Neuronal stem cell (in vitro differentiated cells): ENCODE results near the gene ELMO1.

Source experiments
- DNase-seq: peaks from one replicate; pipeline ENCODE4 v3.0.0-alpha.2; 2013; ENCODE audit warnings: low spot score
- H2AFZ ChIP-seq: one replicate; pipeline ENCODE4 v1.6.1; 2013; ENCODE audit warnings: mild to moderate bottlenecking, low read length, inconsistent platforms
- H2AK5ac ChIP-seq: 2 replicates; pipeline ENCODE4 v1.6.1; 2013; ENCODE audit warnings: low read depth, mild to moderate bottlenecking, inconsistent platforms, low read length, moderate library complexity, mixed read lengths
- H2BK120ac ChIP-seq: 2 replicates; pipeline ENCODE4 v1.6.1; 2013; ENCODE audit warnings: low read depth, mild to moderate bottlenecking, inconsistent platforms, low read length, moderate library complexity, mixed read lengths
- H2BK12ac ChIP-seq: one replicate; pipeline ENCODE4 v1.6.1; 2013; ENCODE audit warnings: low read length, inconsistent platforms
- H2BK15ac ChIP-seq: 2 replicates; pipeline ENCODE4 v1.6.1; 2013; ENCODE audit warnings: mild to moderate bottlenecking, low read length, inconsistent platforms, mixed read lengths
- H2BK5ac ChIP-seq: one replicate; pipeline ENCODE4 v1.6.1; 2013; ENCODE audit warnings: inconsistent platforms, mild to moderate bottlenecking, low read length, moderate library complexity
- H3K14ac ChIP-seq: one replicate; pipeline ENCODE4 v1.6.1; 2013; ENCODE audit warnings: low read length, inconsistent platforms
- H3K18ac ChIP-seq: 2 replicates; pipeline ENCODE4 v1.6.1; 2013; ENCODE audit warnings: low read length, inconsistent platforms
- H3K23ac ChIP-seq: 2 replicates; pipeline ENCODE4 v1.6.1; 2013; ENCODE audit warnings: low read depth, mild to moderate bottlenecking, mixed read lengths, low read length, inconsistent platforms; ENCODE audit not compliant: poor library complexity
- H3K27ac ChIP-seq: replicated peaks from 3 replicates; pipeline ENCODE4 v1.5.1; 2013; ENCODE audit warnings: low read length, inconsistent platforms
- H3K27me3 ChIP-seq, 3 experiments: 2 replicates each; pipeline ENCODE4 v1.6.1; 2013; ENCODE audit warnings: low read length in 3 of 3, mild to moderate bottlenecking in 2 of 3, inconsistent platforms in 1 of 3, low read depth in 1 of 3, mixed read lengths in 1 of 3, moderate library complexity in 1 of 3; ENCODE audit not compliant: control insufficient read depth in 3 of 3, insufficient read depth in 3 of 3
- H3K36me3 ChIP-seq, 2 donors: replicated peaks in 1 of 2; 2 replicates each; pipeline ENCODE4 v1.6.1; 2013; ENCODE audit warnings: low read length in 2 of 2; ENCODE audit not compliant: control insufficient read depth in 2 of 2, insufficient read depth in 2 of 2
- H3K4ac ChIP-seq: 2 replicates; pipeline ENCODE4 v1.6.1; 2013; ENCODE audit warnings: inconsistent platforms, mild to moderate bottlenecking, low read length, moderate library complexity
- H3K4me1 ChIP-seq, 2 donors: 1 replicate in 1 of 2; 2 replicates in 1 of 2; pipeline ENCODE4 v1.6.1; 2013; ENCODE audit warnings: low read length in 2 of 2, low read depth in 1 of 2; ENCODE audit not compliant: control insufficient read depth in 2 of 2, insufficient read depth in 1 of 2
- H3K4me2 ChIP-seq: one replicate; pipeline ENCODE4 v1.6.1; 2013; ENCODE audit warnings: mild to moderate bottlenecking, low read length, inconsistent platforms; ENCODE audit not compliant: insufficient read depth, poor library complexity, severe bottlenecking
- H3K4me3 ChIP-seq, 2 donors: 2 replicates each; pipeline ENCODE4 v1.5.1; 2013; ENCODE audit warnings: low read length in 2 of 2, mild to moderate bottlenecking in 2 of 2, inconsistent platforms in 1 of 2, moderate library complexity in 1 of 2
- H3K79me1 ChIP-seq: one replicate; pipeline ENCODE4 v1.6.1; 2013; ENCODE audit warnings: low read depth, mild to moderate bottlenecking, inconsistent platforms, low read length, moderate library complexity
- H3K9ac ChIP-seq: one replicate; pipeline ENCODE4 v1.6.1; 2013; ENCODE audit warnings: mild to moderate bottlenecking, low read depth, low read length, inconsistent platforms; ENCODE audit not compliant: poor library complexity
- H3K9me3 ChIP-seq, 2 donors: replicated peaks in 1 of 2; 2 replicates each; pipeline versions ENCODE3 to v1.6.1; 2013; ENCODE audit warnings: low read length in 2 of 2, mild to moderate bottlenecking in 2 of 2, inconsistent platforms in 1 of 2, low read depth in 1 of 2, mixed read lengths in 1 of 2, moderate library complexity in 1 of 2; ENCODE audit not compliant: control insufficient read depth in 2 of 2, insufficient read depth in 1 of 2
- H4K8ac ChIP-seq: one replicate; pipeline ENCODE4 v1.6.1; 2013; ENCODE audit warnings: low read depth, mild to moderate bottlenecking, inconsistent platforms, low read length, moderate library complexity
- H4K91ac ChIP-seq: one replicate; pipeline ENCODE4 v1.6.1; 2013; ENCODE audit warnings: low read length, low read depth, mild to moderate bottlenecking, inconsistent platforms; ENCODE audit not compliant: poor library complexity
- WGBS, 2 donors: extraction: QIAGEN DNeasy Blood & Tissue Kit; methylation state at CpG; one replicate each; pipeline ENCODE4 v1.1.7; 2013; ENCODE audit warnings: missing lambda C conversion rate in 2 of 2, mixed read lengths in 1 of 2; ENCODE audit not compliant: insufficient read length in 2 of 2, insufficient replicate concordance in 1 of 2; ENCODE audit errors: extremely low coverage in 2 of 2; 5-methylcytosine and 5-hydroxymethylcytosine counted together

Gene ELMO1

GRCh38 chr7:36955456-36956129 is 493.1 kb downstream of the ELMO1 start:
- Histone ChIP-seq H3K23ac (no peak overlapping the region), H3K14ac (no peak overlapping the region), H3K27ac (no peak overlapping the region), H2BK15ac (no peak overlapping the region), H4K91ac (no peak overlapping the region), H3K18ac (no peak overlapping the region), H3K4me2 (no peak overlapping the region), H3K9me3 (peaks cover 0 to 15% of the 10 kb centered on the region in 2 donors), H2BK12ac (no peak overlapping the region), H2BK5ac (no peak overlapping the region), H3K4me1 (peaks cover 0 to 2% of the 10 kb centered on the region in 2 donors), H4K8ac (no peak overlapping the region), H3K27me3 (no peaks in the 10 kb centered on the region), H3K9ac (no peak overlapping the region), H2AFZ (no peak overlapping the region), H3K4ac (no peak overlapping the region), H3K4me3 (no peak overlapping the region), H2AK5ac (no peak overlapping the region), H3K36me3 (no peaks in the 10 kb centered on the region), H3K79me1 (no peaks in the 10 kb centered on the region), H2BK120ac (no peak overlapping the region)
- no CpG with 5 or more reads among the region's 3 CpGs for WGBS, 2 donors
- no peak for DNase-seq

GRCh38 chr7:36951257-36951697 is 497.4 kb downstream of the ELMO1 start:
- no peak overlapping the region for H2BK5ac ChIP-seq
- H3K79me1 ChIP-seq: no peaks in the 10 kb centered on the region
- H3K4ac ChIP-seq: no peak overlapping the region
- no peak overlapping the region for H3K9ac ChIP-seq
- DNase-seq: no peak
- H3K4me1 ChIP-seq: peaks cover 8% of the 10 kb centered on the region in 2 donors
- no peak overlapping the region for H3K4me2 ChIP-seq
- no peak overlapping the region for H2BK120ac ChIP-seq
- H4K8ac ChIP-seq: no peak overlapping the region
- H3K14ac ChIP-seq: no peak overlapping the region
- no peak overlapping the region for H3K27ac ChIP-seq
- no CpG with 5 or more reads among the region's 3 CpGs for WGBS, 2 donors
- H3K23ac ChIP-seq: no peak overlapping the region
- no peaks in the 10 kb centered on the region for H3K36me3 ChIP-seq
- H2AK5ac ChIP-seq: no peak overlapping the region
- no peak overlapping the region for H2BK12ac ChIP-seq
- peaks cover 0 to 6% of the 10 kb centered on the region in 2 donors for H3K9me3 ChIP-seq
- no peak overlapping the region for H2AFZ ChIP-seq
- no peak overlapping the region for H3K4me3 ChIP-seq
- H3K18ac ChIP-seq: no peak overlapping the region
- no peak overlapping the region for H2BK15ac ChIP-seq
- no peak overlapping the region for H4K91ac ChIP-seq
- no peaks in the 10 kb centered on the region for H3K27me3 ChIP-seq

GRCh38 chr7:36949711-36950600 is 498.7 kb downstream of the ELMO1 start:
- Histone ChIP-seq H3K4me2 (no peak overlapping the region), H3K4ac (no peak overlapping the region), H3K4me1 (peaks cover 8% of the 10 kb centered on the region in 2 donors), H2BK5ac (no peak overlapping the region), H3K18ac (no peak overlapping the region), H3K9me3 (peaks cover 0 to 6% of the 10 kb centered on the region in 2 donors), H3K79me1 (no peaks in the 10 kb centered on the region), H3K9ac (no peak overlapping the region), H2BK12ac (no peak overlapping the region), H3K23ac (no peak overlapping the region), H3K4me3 (no peak overlapping the region), H3K27ac (no peak overlapping the region), H2AK5ac (no peak overlapping the region), H2AFZ (no peak overlapping the region), H2BK120ac (no peak overlapping the region), H2BK15ac (no peak overlapping the region), H3K14ac (no peak overlapping the region), H4K91ac (no peak overlapping the region), H4K8ac (no peak overlapping the region), H3K36me3 (no peaks in the 10 kb centered on the region), H3K27me3 (no peaks in the 10 kb centered on the region)
- WGBS, 2 donors: no CpG with 5 or more reads among the region's 8 CpGs
- DNase-seq: no peak

- Histone ChIP-seq H3K4me3 (no peak overlapping the region), H3K27ac (no peak overlapping the region), H3K79me1 (no peaks in the 10 kb centered on the region), H3K18ac (no peak overlapping the region), H2BK5ac (no peak overlapping the region), H2BK12ac (no peak overlapping the region), H3K4me1 (peaks cover 8 to 10% of the 10 kb centered on the region in 2 donors), H2BK120ac (no peak overlapping the region), H3K4ac (no peak overlapping the region), H3K23ac (no peak overlapping the region), H3K4me2 (no peak overlapping the region), H4K91ac (no peak overlapping the region), H3K9ac (no peak overlapping the region), H2AK5ac (no peak overlapping the region), H2BK15ac (no peak overlapping the region), H3K36me3 (no peaks in the 10 kb centered on the region), H3K14ac (no peak overlapping the region), H2AFZ (no peak overlapping the region), H4K8ac (no peak overlapping the region), H3K27me3 (no peaks in the 10 kb centered on the region), H3K9me3 (peaks cover 0 to 2% of the 10 kb centered on the region in 2 donors)
- DNase-seq: no peak
- WGBS, 2 donors: no CpG with 5 or more reads among the region's 2 CpGs
Measured at GRCh38 chr7:36946401-36946739, 502.3 kb downstream of the ELMO1 start.
